ENCODE results near the gene MMP20. TPM values are rescaled to one million over a fixed set of nuclear protein-coding genes. Genes with fewer than 3 reads are reported as not detected.

Gene MMP20
- polyA plus RNA-seq, 2 of the 4 experiments (the other 2 are of a cell fraction), result not detected

- DNase-seq (ENCODE audit: low read depth in 1 of 2, low spot score in 1 of 2) (no peak), FAIRE-seq (no peak), ATAC-seq (peak in 1 of 2 experiments; percentile 23; a peak in 1 of 6 replicates)
- Histone ChIP-seq H3K9me3 (no peaks in the 10 kb centered on the region), H3K4me3 (no peak overlapping the region), H3K4me2 (peak overlapping the region; percentile 29; the same call in 1 of the 3 replicates), H3K4me1 (peaks cover 38% of the 10 kb centered on the region), H3K27ac (peak overlapping the region in 1 of 2 experiments; percentile 34; a peak in 2 of 6 replicates)
- 68% methylated on average over 6 of the region's 7 CpGs for WGBS (ENCODE audit: missing lambda C conversion rate)
- no peak for TF ChIP-seq HOXB5 (CRISPR knock-in tag; IDR thresholded peaks at IDR 0.05)
- TF ChIP-seq RNF2 (IDR thresholded peaks at IDR 0.05; ENCODE audit: borderline replicate concordance, low read depth), result no peak
- TF ChIP-seq REST (IDR thresholded peaks at IDR 0.05), result no peak
- no peak for TF ChIP-seq FOXS1 (CRISPR knock-in tag; IDR thresholded peaks at IDR 0.05)
- no peak for TF ChIP-seq BHLHE40 (IDR thresholded peaks at IDR 0.05; ENCODE audit: low read depth, low read length)
- no peak for TF ChIP-seq CBX8 (IDR thresholded peaks at IDR 0.05)
- TF ChIP-seq CEBPB (IDR thresholded peaks at IDR 0.05), result no peak
- TF ChIP-seq MAX (IDR thresholded peaks at IDR 0.05), result no peak
- TF ChIP-seq BCL3 (IDR thresholded peaks at IDR 0.05), result no peak
- TF ChIP-seq MAFK (IDR thresholded peaks at IDR 0.05; ENCODE audit: partially characterized antibody), result no peak
- no peak for TF ChIP-seq SREBF2 (IDR thresholded peaks at IDR 0.05)
- TF ChIP-seq ZNF302 (CRISPR knock-in tag; IDR thresholded peaks at IDR 0.05), result no peak
- TF ChIP-seq CTCF (IDR thresholded peaks at IDR 0.05), result no peak
- ChIA-PET CTCF (interaction anchor here (0.6 to 6.9 kb wide), 12 partner anchors 8 to 272 kb away, joined by 3 to 81 read pairs (median 10); partner anchors contain the start of gene MMP20), POLR2A (no interaction called here)
These were observed 9.8 kb downstream of the MMP20 start for GRCh38 chr11:102615077-102615893.

- WGBS (ENCODE audit: missing lambda C conversion rate), result 64% methylated on average over 2 of the region's 2 CpGs
- CTCF ChIA-PET, result interaction anchor here (0.6 to 6.9 kb wide), 23 partner anchors 8 to 326 kb away, joined by 3 to 81 read pairs (median 9); partner anchors contain the start of gene MMP20
- Histone ChIP-seq H3K4me2 (no peak overlapping the region), H3K27ac (peak overlapping the region in 1 of 2 experiments; percentile 84; a peak in 3 of 6 replicates), H3K9me3 (no peaks in the 10 kb centered on the region), H3K4me1 (peaks cover 41% of the 10 kb centered on the region), H3K4me3 (no peak overlapping the region)
- peak; percentile 39; the same call in 2 of the 3 replicates for TF ChIP-seq SMC3 (IDR thresholded peaks at IDR 0.05)
- TF ChIP-seq CTCF (IDR thresholded peaks at IDR 0.05), result peak; percentile 31; the same call in 2 of the 3 replicates
- peak; percentile 55 to 58 for TF ChIP-seq RAD21 (conservative IDR thresholded peaks at IDR 0.05 in 1 of 2, IDR thresholded peaks at IDR 0.05 in 1 of 2)
- TF ChIP-seq REST (IDR thresholded peaks at IDR 0.05), result no peak
- TF ChIP-seq EHF (CRISPR knock-in tag; IDR thresholded peaks at IDR 0.05), result no peak
- no peak for FAIRE-seq
- peak; percentile 51 to 52; a peak in 3 of 6 replicates for ATAC-seq
- POLR2A ChIA-PET, result no interaction called here
- DNase-seq (ENCODE audit: low read depth in 1 of 2, low spot score in 1 of 2), result peak in 1 of 2 experiments; percentile 52
These were observed 10.6 kb downstream of the MMP20 start for GRCh38 chr11:102614485-102614884.

All from A549 (cell line).